22Rv1 (cell line): ENCODE measurements around the gene KLHL15.

Experiments used
- H3K27ac ChIP-seq: fragments of 450-650 bp; 2 replicates; pipeline ENCODE4 v1.5.1; 2017
- CTCF ChIP-seq: fragments of 450-650 bp; IDR thresholded peaks from 2 replicates; pipeline ENCODE4 v1.5.1; 2017; ENCODE audit warnings: mild to moderate bottlenecking
- ZFX ChIP-seq: fragments of 450-650 bp; IDR thresholded peaks from 2 replicates; pipeline ENCODE4 v1.6.1; 2017; ENCODE audit warnings: antibody characterized with exemption, borderline replicate concordance

KLHL15 gene

GRCh38 chrX:24014388-24015018, 12.5 kb downstream of the KLHL15 start:
- no peak overlapping the region for H3K27ac ChIP-seq
- TF ChIP-seq CTCF (no peak), ZFX (no peak)

- H3K27ac ChIP-seq = no peak overlapping the region
- no peak for TF ChIP-seq CTCF
These were observed 14.7 kb downstream of the KLHL15 start for GRCh38 chrX:24012266-24012665.

GRCh38 chrX:24005867-24006266, 21.1 kb downstream of the KLHL15 start:
- H3K27ac ChIP-seq = no peak overlapping the region
- no peak for TF ChIP-seq CTCF
- TF ChIP-seq ZFX = no peak

GRCh38 chrX:24005028-24005427, 22.0 kb downstream of the KLHL15 start:
- H3K27ac ChIP-seq = no peak overlapping the region
- TF ChIP-seq ZFX = no peak
- no peak for TF ChIP-seq CTCF

GRCh38 chrX:24002792-24003191, 24.2 kb downstream of the KLHL15 start:
- H3K27ac ChIP-seq = peak overlapping the region; percentile 18; the same call in 1 of the 2 replicates
- TF ChIP-seq CTCF = no peak
- no peak for TF ChIP-seq ZFX

- H3K27ac ChIP-seq = no peak overlapping the region
- TF ChIP-seq ZFX (no peak), CTCF (no peak)
These were observed 24.8 kb downstream of the KLHL15 start for GRCh38 chrX:24002167-24002566.

- TF ChIP-seq ZFX (no peak), CTCF (no peak)
- H3K27ac ChIP-seq = no peak overlapping the region
These were observed 27.3 kb downstream of the KLHL15 start for GRCh38 chrX:23999671-24000070.
